GM23248 (cell line): ENCODE measurements around the gene NRG3.

Experiments
- EZH2 ChIP-seq: fragments of 200-600 bp; sonication (generic); IDR thresholded peaks from 2 replicates; pipeline ENCODE4 v1.6.1; 2018; ENCODE audit warnings: antibody characterized with exemption, mild to moderate bottlenecking; ENCODE audit not compliant: insufficient read depth, poor library complexity, severe bottlenecking
- EZH2phosphoT487 ChIP-seq: fragments of 200-600 bp; sonication (generic); IDR thresholded peaks from 2 replicates; pipeline ENCODE4 v1.6.1; 2018; ENCODE audit warnings: antibody characterized with exemption, moderate library complexity, mild to moderate bottlenecking, low read depth; ENCODE audit not compliant: insufficient read depth

- TF ChIP-seq EZH2 (no peak), EZH2phosphoT487 (no peak)
Observed at GRCh38 chr10:82409671-82410070, 534.7 kb downstream of the NRG3 start.
